SU-DHL-6 (cell line): ENCODE measurements around the gene PHB1.

Experiments
- H2AFZ ChIP-seq: fragments of 200-600 bp; sonication (generic); 2 replicates; pipeline ENCODE4 v1.6.1; 2014; ENCODE audit warnings: low read depth, mild to moderate bottlenecking, moderate library complexity, mixed read lengths, antibody characterized with exemption, low read length; ENCODE audit not compliant: severe bottlenecking
- H3F3A ChIP-seq: fragments of 200-600 bp; shearing (Covaris generic); 2 replicates; pipeline ENCODE4 v1.6.0; 2016; ENCODE audit warnings: antibody characterized with exemption, mild to moderate bottlenecking; ENCODE audit not compliant: insufficient read depth
- H3K27ac ChIP-seq: fragments of 200-600 bp; sonication (generic); 2 replicates; pipeline ENCODE4 v1.5.1; 2016; ENCODE audit warnings: low read depth, mild to moderate bottlenecking, low read length, moderate library complexity, mixed read lengths
- H3K27me3 ChIP-seq: fragments of 200-600 bp; sonication (generic), shearing (Covaris generic); 2 replicates; pipeline ENCODE4 v1.6.0; 2014; ENCODE audit warnings: mild to moderate bottlenecking, low read length
- H3K36me3 ChIP-seq: fragments of 200-600 bp; sonication (generic); 2 replicates; pipeline ENCODE4 v1.6.1; 2014; ENCODE audit warnings: mild to moderate bottlenecking, low read length, mixed read lengths
- H3K4me2 ChIP-seq: fragments of 300-600, 200-600 bp; shearing (Covaris generic), sonication (generic); 2 replicates; pipeline ENCODE4 v1.6.0; 2014; ENCODE audit warnings: low read length, low read depth, mild to moderate bottlenecking; ENCODE audit not compliant: poor library complexity, severe bottlenecking
- H3K4me3 ChIP-seq: fragments of 200-600 bp; sonication (generic); 2 replicates; pipeline ENCODE4 v1.5.1; 2014; ENCODE audit warnings: antibody characterized with exemption, low read length, mild to moderate bottlenecking, mixed read lengths; ENCODE audit not compliant: insufficient read depth, poor library complexity, severe bottlenecking
- H3K79me2 ChIP-seq: fragments of 200-600 bp; sonication (generic); 2 replicates; pipeline ENCODE4 v1.6.1; 2014; ENCODE audit warnings: mild to moderate bottlenecking, low read length, moderate library complexity; ENCODE audit not compliant: insufficient read depth
- H3K9ac ChIP-seq: fragments of 200-600 bp; sonication (generic); 2 replicates; pipeline ENCODE4 v1.7.0; 2014; ENCODE audit warnings: mild to moderate bottlenecking, low read length
- H3K9me2 ChIP-seq: fragments of 200-600 bp; sonication (generic); replicated peaks from 2 replicates; pipeline ENCODE4 v1.6.1; 2014; ENCODE audit warnings: low read length; ENCODE audit not compliant: insufficient read depth
- H3K9me3 ChIP-seq: fragments of 200-600 bp; sonication (generic); 2 replicates; pipeline ENCODE4 v1.6.1; 2014; ENCODE audit warnings: low read length, mixed read lengths; ENCODE audit not compliant: insufficient read depth
- H4K20me1 ChIP-seq: fragments of 200-600 bp; sonication (generic); 2 replicates; pipeline ENCODE4 v1.6.1; 2014; ENCODE audit warnings: low read depth, mild to moderate bottlenecking, antibody characterized with exemption, low read length, moderate library complexity, mixed read lengths
- CTCF ChIP-seq: fragments of 200-600 bp; sonication (generic); IDR thresholded peaks from one replicate; pipeline ENCODE4 v1.5.1; 2017; ENCODE audit warnings: antibody characterized with exemption, mild to moderate bottlenecking, low read length, moderate library complexity; ENCODE audit not compliant: insufficient read depth, poor library complexity, severe bottlenecking
- EZH2phosphoT487 ChIP-seq: fragments of 200-600 bp; sonication (generic), shearing (Covaris generic); conservative IDR thresholded peaks from 2 replicates; pipeline ENCODE4 v1.6.1; 2018; ENCODE audit warnings: mild to moderate bottlenecking, antibody characterized with exemption, low read length, moderate library complexity, mixed read lengths

The PHB1 gene

GRCh38 chr17:49363251-49363650 is 51.4 kb downstream of the PHB1 start:
- H3K9me3 ChIP-seq, result no peaks in the 10 kb centered on the region
- H3F3A ChIP-seq, result peaks cover 3% of the 10 kb centered on the region; the same call in 1 of the 2 replicates
- no peak overlapping the region for H3K27ac ChIP-seq
- no peaks in the 10 kb centered on the region; the same call in 1 of the 2 replicates for H4K20me1 ChIP-seq
- peaks cover 32% of the 10 kb centered on the region for H3K79me2 ChIP-seq
- H3K4me3 ChIP-seq, result no peak overlapping the region
- peak overlapping the region; percentile 93 for H3K4me2 ChIP-seq
- H3K9me2 ChIP-seq, result no peaks in the 10 kb centered on the region
- no peak overlapping the region for H3K9ac ChIP-seq
- no peak for TF ChIP-seq EZH2phosphoT487
- no peak for TF ChIP-seq CTCF
- H3K36me3 ChIP-seq, result no peaks in the 10 kb centered on the region
- H3K27me3 ChIP-seq, result no peaks in the 10 kb centered on the region
- no peak overlapping the region for H2AFZ ChIP-seq

- no peaks in the 10 kb centered on the region for H3K9me2 ChIP-seq
- no peak for TF ChIP-seq CTCF
- no peak for TF ChIP-seq EZH2phosphoT487
- peak overlapping the region; percentile 82 for H3K4me3 ChIP-seq
- H3K4me2 ChIP-seq, result peak overlapping the region; percentile 93
- peaks cover 4% of the 10 kb centered on the region; the same call in 1 of the 2 replicates for H3F3A ChIP-seq
- peaks cover 38% of the 10 kb centered on the region for H3K79me2 ChIP-seq
- no peaks in the 10 kb centered on the region for H3K27me3 ChIP-seq
- peak overlapping the region; percentile 32 for H3K27ac ChIP-seq
- no peaks in the 10 kb centered on the region for H3K9me3 ChIP-seq
- no peaks in the 10 kb centered on the region for H3K36me3 ChIP-seq
- peaks cover under 1% of the 10 kb centered on the region; the same call in 1 of the 2 replicates for H4K20me1 ChIP-seq
- H2AFZ ChIP-seq, result peak overlapping the region; percentile 99
- peak overlapping the region; percentile 59 for H3K9ac ChIP-seq
Measured at GRCh38 chr17:49362723-49363117, 52.0 kb downstream of the PHB1 start.

- no peaks in the 10 kb centered on the region for H3K9me2 ChIP-seq
- H3K4me2 ChIP-seq, result peak within 1 kb of the TSS; percentile 93
- H3K79me2 ChIP-seq, result peaks cover 44% of the 10 kb centered on the region
- TF ChIP-seq CTCF, result no peak
- no peak for TF ChIP-seq EZH2phosphoT487
- H3K4me3 ChIP-seq, result peak within 1 kb of the TSS; percentile 82
- no peaks in the 10 kb centered on the region for H3K9me3 ChIP-seq
- H4K20me1 ChIP-seq, result peaks cover 4% of the 10 kb centered on the region; the same call in 1 of the 2 replicates
- peak within 1 kb of the TSS; percentile 99 for H2AFZ ChIP-seq
- no peaks in the 10 kb centered on the region for H3K36me3 ChIP-seq
- no peaks in the 10 kb centered on the region for H3K27me3 ChIP-seq
- peak within 1 kb of the TSS; percentile 92 for H3K9ac ChIP-seq
- H3F3A ChIP-seq, result peaks cover 4% of the 10 kb centered on the region; the same call in 1 of the 2 replicates
- H3K27ac ChIP-seq, result peak within 1 kb of the TSS; percentile 89
Measured at GRCh38 chr17:49361902-49362722, 52.6 kb downstream of the PHB1 start, which contains the start of gene ZNF652. Gene ZNF652 (minus strand): TSS chr17:49362250. CDS start chr17:49317725, 44,525 bp downstream.
